ENCODE data around the gene PLA2G1B.

PLA2G1B gene

DNA sequence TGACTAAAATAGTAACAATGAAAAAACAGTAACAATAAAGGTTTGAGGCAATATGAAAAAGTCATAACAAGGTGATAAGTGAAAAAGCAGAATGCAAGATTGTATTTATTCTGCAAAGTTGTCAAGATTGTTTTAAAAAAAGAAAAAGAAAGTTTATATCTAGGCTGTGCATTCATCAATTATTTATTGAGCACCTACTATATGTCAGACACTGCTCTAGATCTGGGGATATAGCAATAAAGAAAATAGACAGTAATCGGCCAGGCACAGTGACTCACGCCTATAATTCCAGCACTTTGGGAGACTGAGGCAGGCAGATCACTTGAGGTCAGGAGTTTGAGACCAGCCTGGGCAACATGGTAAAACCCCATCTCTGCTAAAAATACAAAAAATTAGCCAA lies 3.8 kb downstream of the PLA2G1B start:
- no peak for DNase-seq

DNA sequence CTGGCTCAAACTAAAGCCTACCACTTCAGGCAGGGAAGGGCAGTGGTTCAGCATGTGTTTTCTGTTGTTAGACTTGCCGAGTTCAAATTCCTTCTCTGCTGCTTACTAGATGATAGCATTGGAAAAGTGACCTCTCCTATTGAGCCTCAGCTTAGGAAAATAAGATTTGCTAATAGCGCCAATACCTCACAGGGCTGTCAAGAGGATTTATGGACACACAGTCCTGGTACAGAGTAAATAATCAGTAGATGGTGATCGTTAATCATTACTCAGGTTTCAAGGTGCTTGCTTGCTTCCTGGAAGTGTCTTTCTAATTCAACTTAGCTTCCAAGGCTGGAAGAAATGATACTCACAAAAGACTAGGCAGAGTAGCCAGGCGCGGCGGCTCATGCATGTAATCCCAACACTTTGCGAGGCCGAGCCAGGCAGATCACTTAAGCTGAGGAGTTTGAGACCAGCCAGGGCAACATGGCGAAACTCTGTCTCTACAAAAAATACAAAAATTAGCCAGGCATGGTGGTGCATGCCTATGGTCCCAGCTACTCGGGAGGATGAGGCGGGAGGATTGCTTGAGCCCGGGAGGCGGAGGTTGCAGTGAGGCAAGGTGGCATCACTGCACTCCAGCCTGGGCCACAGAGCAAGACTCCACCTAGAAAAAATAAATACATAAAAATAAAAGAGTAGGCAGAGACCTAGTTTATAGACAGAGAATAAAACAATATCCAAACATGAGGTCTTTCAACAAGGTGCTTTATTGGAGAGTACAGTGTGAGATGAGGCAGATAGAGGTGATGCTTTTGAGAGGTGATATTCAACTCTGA lies 6.0 kb downstream of the PLA2G1B start:
- DNase-seq, result no peak

DNA sequence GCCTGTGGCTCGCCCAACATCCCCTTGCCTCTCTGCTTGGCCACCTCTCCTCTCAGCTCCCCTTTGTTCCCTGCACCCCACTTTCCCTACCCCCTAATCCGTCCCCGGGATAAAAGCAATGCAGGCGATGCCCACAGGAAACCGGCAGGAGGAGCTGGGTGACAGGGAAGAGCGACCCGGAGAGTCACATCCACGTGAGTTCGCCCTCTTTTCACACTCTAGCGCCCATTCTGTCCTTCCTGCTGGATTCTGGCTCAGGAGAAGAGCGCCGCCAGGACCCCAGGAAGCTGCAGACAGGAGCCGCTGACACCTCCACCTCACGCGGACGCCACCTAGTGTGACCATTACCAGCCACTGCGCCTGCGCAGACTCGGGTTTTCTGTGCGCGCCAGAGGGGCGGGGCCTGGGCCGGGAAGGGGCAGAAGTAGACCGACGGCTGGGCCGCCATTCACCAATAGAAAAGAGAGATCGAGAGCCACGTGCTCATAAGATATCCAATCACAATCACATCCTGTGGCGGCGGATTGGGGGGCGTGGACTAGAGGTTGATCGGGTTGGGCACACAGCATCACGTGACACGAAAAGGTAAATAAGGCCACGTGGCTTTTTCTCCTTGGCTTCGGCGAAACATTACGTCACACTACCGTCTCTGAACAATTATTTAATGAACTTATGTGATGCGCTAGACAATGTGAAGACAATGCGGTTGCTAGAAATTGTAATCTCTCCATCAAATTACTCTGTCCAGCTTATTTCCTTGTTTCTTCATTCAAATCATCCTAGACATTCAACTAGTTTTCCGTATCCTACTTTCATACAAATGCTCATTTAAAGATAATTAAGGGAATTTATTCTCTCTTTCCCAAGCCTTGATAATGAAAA lies 10.1 kb downstream of the PLA2G1B start:
- DNase-seq, result peak; percentile 83 to 98

DNA sequence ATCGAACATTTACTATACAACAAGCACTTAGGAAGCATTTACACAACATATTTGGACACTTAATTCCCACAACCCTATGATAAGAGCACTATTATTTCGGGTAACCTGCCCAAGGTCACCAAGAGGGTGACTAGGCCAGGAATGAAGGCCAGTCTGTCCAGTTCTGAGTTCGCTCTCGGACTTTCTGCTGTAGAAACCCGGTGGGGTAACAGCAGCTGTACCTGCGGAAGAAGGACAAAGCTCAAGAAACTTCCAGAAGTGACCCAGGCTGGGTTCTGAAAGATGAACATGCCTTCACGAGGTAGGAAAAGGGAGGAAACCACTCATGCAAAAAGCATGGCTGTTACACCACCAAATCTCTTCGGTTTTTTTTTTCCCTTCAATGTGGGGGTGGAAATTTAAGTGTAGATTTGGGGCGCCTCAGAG lies 10.8 kb downstream of the PLA2G1B start:
- no peak for DNase-seq

DNA sequence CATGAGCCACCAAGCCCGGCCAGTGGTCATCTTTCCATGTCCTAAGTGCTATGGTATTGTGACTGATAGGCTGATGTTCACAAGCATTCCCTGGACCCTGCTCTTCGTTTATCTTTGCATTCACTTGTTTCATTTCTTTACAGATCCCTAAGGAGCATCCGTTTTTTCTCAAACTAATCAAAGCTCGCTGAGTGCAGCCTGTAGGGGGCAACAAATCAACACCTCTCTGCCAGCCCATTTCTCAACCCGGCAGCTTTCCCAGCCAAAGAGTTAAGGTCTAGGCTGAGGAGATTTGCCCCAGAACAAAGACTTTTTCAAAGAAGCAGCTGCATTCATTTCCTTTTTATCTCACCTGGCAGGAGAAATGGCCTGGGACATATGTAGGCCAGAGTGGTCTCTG lies 13.4 kb downstream of the PLA2G1B start:
- DNase-seq, result no peak

DNA sequence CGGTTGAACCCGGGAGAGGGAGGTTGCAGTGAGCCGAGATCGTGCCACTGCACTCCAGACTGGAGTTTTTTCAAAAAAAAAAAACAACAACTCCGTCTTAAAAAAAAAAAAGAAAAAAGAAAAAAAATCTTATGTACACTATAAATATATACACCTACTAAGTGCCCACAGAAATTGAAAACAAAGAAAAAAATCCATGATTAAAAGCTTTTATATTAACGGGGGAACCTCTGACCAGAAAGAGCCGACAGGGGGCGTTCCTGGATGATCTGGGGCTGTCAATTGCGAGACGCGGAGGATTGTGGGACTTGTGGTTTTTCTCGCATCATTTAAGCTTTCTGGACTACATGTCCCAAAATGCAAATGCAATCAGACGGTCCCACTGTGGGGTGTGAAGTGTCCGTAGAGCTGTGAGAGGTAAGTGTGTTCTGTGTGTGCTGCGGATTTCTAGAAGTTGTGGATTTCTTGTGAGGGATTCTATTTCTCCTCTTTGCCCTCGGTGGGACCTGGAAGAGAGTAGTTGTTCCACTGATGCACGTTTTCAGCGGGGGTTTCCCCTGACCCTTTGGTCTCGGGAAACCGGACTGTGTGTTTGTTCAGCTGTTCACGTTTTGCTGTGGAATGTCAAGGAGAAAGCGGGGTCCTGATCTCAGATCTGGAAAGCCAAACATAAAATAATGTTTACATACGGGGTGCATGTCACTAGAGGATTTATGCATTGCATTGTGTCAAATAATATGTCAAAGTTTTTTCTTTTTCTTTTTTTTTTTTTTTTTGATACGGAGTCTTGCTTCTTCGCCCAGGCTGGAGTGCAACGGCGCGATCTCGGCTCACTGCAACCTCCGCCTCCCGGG lies 25.4 kb downstream of the PLA2G1B start, which contains the start of gene SIRT4:
SIRT4 (plus strand) TSS at position 360 of the 854 bp plus-strand sequence. CDS start 1,241 bp downstream, outside the sequence.
- peak; percentile 54 to 87 for DNase-seq

DNA sequence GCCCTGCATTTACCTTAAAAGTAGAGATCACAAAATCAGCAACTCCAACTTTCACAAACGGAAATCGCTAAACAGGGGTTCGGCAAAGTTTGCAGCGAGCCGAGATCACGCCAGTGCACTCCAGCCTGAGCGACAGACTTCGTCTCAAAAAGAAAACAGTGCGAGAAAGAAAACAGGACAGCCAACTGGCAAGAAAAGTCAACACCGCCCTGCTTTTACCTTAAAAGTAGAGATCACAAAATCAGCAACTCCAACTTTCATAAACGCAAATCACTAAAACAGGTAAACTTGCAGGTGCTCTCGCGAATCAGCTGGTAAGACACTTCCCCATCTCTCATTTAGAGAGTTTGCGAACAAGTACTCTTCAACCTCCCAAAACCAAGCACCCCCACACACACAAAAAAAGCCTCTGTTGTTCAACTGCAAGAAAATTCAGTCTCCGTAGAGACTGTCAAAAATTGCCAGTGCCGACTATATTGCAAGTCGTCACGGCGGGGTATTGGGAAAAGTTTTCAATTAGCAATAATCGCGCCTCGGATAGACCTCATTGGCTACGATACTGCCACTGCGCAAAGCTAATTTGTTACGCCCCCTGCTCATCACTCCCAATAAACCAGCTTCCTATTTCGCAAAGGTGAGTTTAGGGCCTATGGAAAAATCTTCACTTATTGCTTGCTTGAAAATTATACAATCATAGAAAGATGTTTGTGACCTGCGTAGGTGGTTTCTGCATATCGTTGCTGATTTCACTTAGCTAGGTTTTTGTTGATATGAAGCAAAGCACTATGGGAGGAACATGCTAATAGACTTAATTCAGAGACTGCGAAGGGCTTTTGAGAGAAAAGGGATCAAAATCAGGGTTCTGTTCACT lies 34.7 kb downstream of the PLA2G1B start, which contains the start of gene RNU4-1:
RNU4-1 (minus strand) TSS at position 577 of the 871 bp plus-strand sequence.
- DNase-seq, result peak; percentile 29 to 57

DNA sequence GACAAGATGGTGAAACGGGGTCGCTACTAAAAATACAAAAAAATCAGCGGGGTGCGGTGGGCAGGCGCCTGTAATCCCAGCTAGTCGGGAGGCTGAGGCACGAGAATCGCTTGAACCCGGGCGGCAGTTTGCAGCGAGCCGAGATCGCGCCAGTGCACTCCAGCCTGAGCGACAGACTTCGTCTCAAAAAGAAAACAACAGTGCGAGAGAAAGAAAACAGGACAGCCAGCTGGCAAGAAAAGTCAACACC lies 35.2 kb downstream of the PLA2G1B start:
- DNase-seq, result no peak

DNA sequence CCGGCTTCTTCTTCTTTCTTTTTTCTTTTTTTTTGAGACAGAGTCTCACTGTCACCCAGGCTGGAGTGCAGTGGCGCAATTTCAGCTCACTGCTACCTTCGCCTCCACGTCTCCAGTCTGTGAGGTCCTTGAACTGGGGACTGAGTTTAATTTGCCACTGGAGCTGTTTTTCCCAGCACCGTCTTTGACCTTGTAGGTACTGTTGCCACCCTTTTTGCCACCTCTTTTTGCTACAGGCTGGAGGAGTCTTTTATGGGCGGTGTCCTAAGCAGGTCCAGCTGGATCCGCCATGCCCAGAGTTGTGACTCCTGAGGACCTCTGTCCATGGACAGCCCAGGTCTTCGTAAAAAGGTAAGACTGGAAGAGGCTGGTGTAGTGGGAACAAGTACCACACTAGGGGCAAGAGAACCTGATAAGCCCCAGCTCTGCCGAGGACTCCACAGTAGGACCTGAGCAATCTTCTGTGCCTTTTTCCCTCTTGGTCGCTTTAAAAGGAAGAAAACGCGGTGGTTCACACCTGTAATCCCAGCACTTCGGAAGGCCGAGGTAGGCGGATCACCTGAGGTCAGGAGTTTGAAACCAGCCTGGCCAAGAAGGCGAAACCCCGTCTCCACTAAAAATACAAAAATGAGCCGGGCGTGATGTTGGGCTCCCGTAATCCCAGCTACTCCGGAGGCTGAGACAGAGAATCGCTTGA lies 36.8 kb downstream of the PLA2G1B start:
- no peak for DNase-seq

DNA sequence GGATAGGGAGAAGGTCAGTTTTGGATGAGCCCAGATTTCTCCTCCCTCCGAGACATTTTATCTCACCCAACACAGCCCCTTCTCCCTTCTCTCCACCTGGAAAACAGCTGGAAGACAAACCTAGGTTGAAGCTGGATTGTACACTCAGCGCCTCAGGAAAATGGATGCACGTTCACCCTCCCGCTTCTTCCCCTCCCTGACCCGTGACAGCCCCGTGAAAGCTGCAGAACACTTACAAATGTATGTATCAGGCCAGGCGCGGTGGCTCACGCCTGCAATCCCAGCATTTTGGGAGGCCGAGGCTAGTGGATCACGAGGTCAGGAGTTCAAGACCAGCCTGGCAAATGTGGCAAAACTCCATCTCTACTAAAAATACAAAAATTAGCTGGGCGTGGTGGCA lies 40.1 kb downstream of the PLA2G1B start:
- no peak for DNase-seq

DNA sequence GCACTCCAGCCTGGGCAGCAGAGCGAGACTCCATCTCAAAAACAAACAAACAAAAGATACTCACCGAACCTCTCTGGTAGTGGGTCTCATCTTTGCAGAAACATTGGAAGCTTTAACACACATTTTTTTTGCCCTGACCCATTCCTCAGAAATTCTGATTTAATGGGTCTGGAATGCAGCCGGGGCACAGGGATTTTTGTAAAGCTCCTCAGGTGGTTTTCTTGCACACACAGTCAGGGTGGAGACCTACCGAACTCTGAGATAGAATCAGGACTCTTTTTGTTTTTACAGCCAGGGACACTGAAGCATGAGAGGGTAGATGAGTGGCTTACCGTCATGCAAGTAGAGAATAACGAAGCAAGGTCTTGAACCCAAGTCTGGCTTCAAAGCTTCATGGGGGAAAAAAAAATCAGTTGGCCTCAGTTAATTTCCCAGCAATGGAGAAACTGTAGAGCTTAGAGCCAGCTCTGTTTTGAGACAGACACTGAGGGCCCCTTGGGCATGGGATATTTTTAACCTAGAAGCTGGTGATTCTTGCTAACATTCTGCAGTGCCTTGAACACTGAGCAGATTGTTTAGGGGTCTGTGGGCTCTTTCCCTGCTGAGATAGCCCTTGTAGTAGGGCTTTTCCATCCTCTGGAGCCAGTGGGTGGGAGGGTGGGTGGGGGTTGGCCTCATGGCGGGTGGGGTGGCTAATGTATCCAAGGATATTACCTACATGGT lies 40.6 kb downstream of the PLA2G1B start:
- no peak for DNase-seq

DNA sequence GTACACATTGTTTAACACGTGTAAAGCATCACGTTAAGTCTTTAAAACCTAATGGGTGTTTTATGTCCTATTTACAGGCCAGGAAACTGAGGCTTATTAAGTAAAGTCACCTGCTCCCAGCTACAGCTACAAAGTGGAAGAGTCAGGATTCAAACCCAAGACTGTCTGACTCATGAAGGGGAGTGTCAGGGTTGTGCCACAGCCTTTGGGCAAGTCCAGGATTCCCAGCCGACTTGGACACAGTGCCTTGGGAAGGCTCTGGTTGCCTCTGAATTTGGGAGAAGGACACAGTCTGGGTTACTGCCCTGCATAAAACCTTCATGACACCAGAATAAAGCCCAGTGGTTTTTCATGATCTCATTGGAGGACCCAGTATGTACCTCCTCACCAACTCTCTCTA lies 43.2 kb downstream of the PLA2G1B start:
- DNase-seq, result no peak

DNA sequence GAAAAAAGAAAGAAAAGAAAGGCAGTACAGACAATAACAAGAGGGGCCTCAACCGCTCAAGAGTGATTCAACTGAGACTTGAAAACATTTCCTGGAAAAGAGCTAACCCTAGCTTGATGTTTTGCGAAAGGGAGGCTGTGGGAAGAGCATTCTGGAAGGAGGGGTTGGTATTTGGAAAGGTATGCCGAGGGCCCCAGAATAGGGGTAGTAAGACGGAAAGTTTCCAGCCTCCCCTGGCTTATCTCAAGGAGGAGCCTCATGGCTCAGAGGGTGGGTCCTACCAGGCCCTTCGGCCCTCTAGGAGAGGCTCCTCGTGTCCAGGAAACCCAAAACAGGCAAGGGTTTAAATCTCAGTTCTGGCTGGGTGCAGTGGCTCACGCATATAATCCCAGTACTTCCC lies 44.3 kb downstream of the PLA2G1B start:
- DNase-seq, result no peak

DNA sequence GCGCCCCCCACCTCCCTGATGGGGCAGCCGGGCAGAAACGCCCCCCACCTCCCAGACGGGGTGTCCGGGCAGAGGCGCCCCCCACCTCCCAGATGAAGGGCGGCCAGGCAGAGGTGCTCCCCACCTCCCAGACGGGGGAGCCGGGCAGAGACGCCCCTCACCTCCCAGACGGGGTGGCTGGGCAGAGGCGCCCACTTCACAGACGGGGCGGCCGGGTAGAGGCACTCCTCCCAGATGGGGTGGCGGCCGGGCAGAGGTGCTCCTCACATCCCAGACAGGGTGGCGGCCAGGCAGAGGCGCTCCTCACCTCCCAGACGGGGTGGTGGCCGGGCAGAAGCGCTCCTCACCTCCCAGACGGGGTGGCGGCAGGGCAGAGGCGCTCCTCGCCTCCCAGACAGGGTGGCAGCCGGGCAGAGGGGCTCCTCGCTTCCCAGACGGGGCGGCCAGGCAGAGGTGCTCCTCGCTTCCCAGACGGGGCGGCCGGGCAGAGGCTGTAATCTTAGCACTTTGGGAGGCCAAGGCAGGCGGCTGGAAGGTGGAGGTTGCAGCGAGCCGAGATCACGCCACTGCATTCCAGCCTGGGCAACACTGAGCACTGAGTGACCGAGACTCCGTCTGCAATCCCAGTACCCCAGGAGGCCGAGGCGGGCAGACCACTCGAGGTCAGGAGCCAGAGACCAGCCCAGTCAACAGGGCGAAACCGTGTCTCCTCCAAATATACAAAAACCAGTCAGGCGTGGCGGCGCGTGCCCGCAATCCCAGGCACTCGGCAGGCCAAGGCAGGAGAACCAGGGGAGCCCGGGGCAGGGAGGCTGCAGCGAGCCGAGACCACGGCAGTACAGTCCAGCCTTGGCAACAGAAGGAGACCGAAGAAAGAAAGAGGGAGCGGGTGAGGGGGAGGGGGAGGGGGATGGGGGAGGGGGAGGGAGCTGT lies 49.2 kb downstream of the PLA2G1B start:
- no peak for DNase-seq

DNA sequence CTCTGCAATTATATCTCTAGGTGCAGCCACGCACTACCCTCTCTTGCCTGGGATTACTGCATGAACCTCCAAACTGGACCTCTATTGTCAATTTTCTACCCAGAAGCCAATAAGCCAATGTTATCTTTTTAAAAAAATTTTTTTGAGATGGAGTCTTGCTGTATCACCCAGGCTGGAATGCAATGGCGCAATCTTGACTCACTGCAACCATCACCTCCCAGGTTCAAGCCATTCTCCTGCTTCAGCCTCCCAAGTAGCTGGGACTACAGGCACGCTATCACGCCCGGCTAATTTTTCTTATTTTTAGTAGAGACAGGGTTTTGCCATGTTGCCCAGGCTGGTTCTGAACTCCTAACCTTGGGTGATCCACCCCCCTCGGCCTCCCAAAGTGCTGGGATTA lies 50.8 kb downstream of the PLA2G1B start:
- DNase-seq, result no peak
